GOT3 (cell line): ENCODE data around the gene MGLL.

ENCODE experiments used
- DNase-seq: peaks from one replicate; lab custom pipeline; 2025; ENCODE audit warnings: mixed read lengths; lab: John Stamatoyannopoulos, UW

MGLL gene

GRCh38 chr3:127652246-127652995 lies 169.9 kb downstream of the MGLL start:
- DNase-seq: no peak

GRCh38 chr3:127651516-127652172 lies 170.7 kb downstream of the MGLL start:
- DNase-seq: no peak

- no peak for DNase-seq
These were observed 172.1 kb downstream of the MGLL start for GRCh38 chr3:127650236-127650635.

GRCh38 chr3:127647845-127648204 lies 174.5 kb downstream of the MGLL start:
- DNase-seq: no peak

GRCh38 chr3:127647166-127647844 lies 175.0 kb downstream of the MGLL start:
- no peak for DNase-seq

GRCh38 chr3:127646501-127647046 lies 175.7 kb downstream of the MGLL start:
- no peak for DNase-seq

GRCh38 chr3:127645371-127646015 lies 176.8 kb downstream of the MGLL start:
- no peak for DNase-seq

- DNase-seq: no peak
These were observed 177.5 kb downstream of the MGLL start for GRCh38 chr3:127644641-127645370.

GRCh38 chr3:127640042-127640355 lies 182.3 kb downstream of the MGLL start:
- DNase-seq: no peak

- DNase-seq: no peak
These were observed 182.9 kb downstream of the MGLL start for GRCh38 chr3:127639173-127640041.
